OCI-LY3 (cell line): ENCODE results near the gene BNC1.

ENCODE experiments used
- H2AFZ ChIP-seq: fragments of 200-600, 300-600 bp; shearing (Covaris generic); 2 replicates; pipeline ENCODE4 v1.6.0; 2014; ENCODE audit warnings: antibody characterized with exemption, low read depth, low read length
- H3K27ac ChIP-seq: fragments of 200-600, 300-600 bp; sonication (generic); 2 replicates; pipeline ENCODE4 v1.5.1; 2014; ENCODE audit warnings: mild to moderate bottlenecking, low read length, moderate library complexity, mixed read lengths
- H3K27me3 ChIP-seq: fragments of 200-600, 300-600 bp; sonication (generic); 2 replicates; pipeline ENCODE4 v1.6.1; 2014; ENCODE audit warnings: low read depth, low read length, mixed read lengths
- H3K36me3 ChIP-seq: fragments of 200-600, 300-600 bp; sonication (generic); replicated peaks from 2 replicates; pipeline ENCODE3; 2014; ENCODE audit warnings: low read depth, low read length, mixed read lengths
- H3K4me1 ChIP-seq: fragments of 300-600, 200-600 bp; sonication (generic); 2 replicates; pipeline ENCODE4 v1.6.1; 2014; ENCODE audit warnings: low read length, mixed read lengths
- H3K4me2 ChIP-seq: fragments of 200-600, 300-600 bp; sonication (generic); 2 replicates; pipeline ENCODE4 v1.6.1; 2014; ENCODE audit warnings: low read length, mixed read lengths
- H3K4me3 ChIP-seq: fragments of 300-600, 200-600 bp; sonication (generic); 2 replicates; pipeline ENCODE4 v1.5.1; 2014; ENCODE audit warnings: antibody characterized with exemption, mild to moderate bottlenecking, low read length, moderate library complexity
- H3K79me2 ChIP-seq: fragments of 300-600, 200-600 bp; shearing (Covaris generic); 2 replicates; pipeline ENCODE4 v1.6.1; 2014; ENCODE audit warnings: mild to moderate bottlenecking, low read length, mixed read lengths
- H3K9ac ChIP-seq: fragments of 300-600, 200-600 bp; shearing (Covaris generic); 2 replicates; pipeline ENCODE4 v1.6.0; 2014; ENCODE audit warnings: mild to moderate bottlenecking, low read length, moderate library complexity
- H3K9me3 ChIP-seq: fragments of 200-600, 300-600 bp; shearing (Covaris generic); 2 replicates; pipeline ENCODE4 v1.6.1; 2014; ENCODE audit warnings: low read length, mixed read lengths; ENCODE audit not compliant: insufficient read depth
- H4K20me1 ChIP-seq: fragments of 200-600, 300-600 bp; sonication (generic); 2 replicates; pipeline ENCODE4 v1.6.1; 2016; ENCODE audit warnings: low read length, mixed read lengths; ENCODE audit not compliant: insufficient read depth
- EZH2phosphoT487 ChIP-seq: fragments of 200-600 bp; shearing (Covaris generic); IDR thresholded peaks from 2 replicates; pipeline ENCODE4 v1.6.1; 2018; ENCODE audit warnings: antibody characterized with exemption, mixed run types, low read depth
- TF ChIP-seq, protein P1 (sequence below): fragments of 200-600, 300-600 bp; sonication (generic); IDR thresholded peaks from 2 replicates; pipeline ENCODE4 v1.5.1; 2014; ENCODE audit warnings: antibody characterized with exemption, low read length, low read depth

Gene BNC1

GRCh38 chr15:83285284-83285978, 967 bp upstream of the BNC1 start:
- Histone ChIP-seq H3K27ac (no peak overlapping the region), H4K20me1 (no peaks in the 10 kb centered on the region), H3K9me3 (no peaks in the 10 kb centered on the region), H3K9ac (no peak overlapping the region), H3K4me2 (no peak overlapping the region), H2AFZ (no peak overlapping the region), H3K36me3 (no peaks in the 10 kb centered on the region), H3K4me3 (no peak overlapping the region), H3K27me3 (0 out of 2 replicates have a peak, but pooled peaks cover 2% of the 10 kb centered on the region), H3K79me2 (no peaks in the 10 kb centered on the region), H3K4me1 (no peaks in the 10 kb centered on the region)
- TF ChIP-seq, protein P1, sequence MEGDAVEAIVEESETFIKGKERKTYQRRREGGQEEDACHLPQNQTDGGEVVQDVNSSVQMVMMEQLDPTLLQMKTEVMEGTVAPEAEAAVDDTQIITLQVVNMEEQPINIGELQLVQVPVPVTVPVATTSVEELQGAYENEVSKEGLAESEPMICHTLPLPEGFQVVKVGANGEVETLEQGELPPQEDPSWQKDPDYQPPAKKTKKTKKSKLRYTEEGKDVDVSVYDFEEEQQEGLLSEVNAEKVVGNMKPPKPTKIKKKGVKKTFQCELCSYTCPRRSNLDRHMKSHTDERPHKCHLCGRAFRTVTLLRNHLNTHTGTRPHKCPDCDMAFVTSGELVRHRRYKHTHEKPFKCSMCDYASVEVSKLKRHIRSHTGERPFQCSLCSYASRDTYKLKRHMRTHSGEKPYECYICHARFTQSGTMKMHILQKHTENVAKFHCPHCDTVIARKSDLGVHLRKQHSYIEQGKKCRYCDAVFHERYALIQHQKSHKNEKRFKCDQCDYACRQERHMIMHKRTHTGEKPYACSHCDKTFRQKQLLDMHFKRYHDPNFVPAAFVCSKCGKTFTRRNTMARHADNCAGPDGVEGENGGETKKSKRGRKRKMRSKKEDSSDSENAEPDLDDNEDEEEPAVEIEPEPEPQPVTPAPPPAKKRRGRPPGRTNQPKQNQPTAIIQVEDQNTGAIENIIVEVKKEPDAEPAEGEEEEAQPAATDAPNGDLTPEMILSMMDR, result no peak
- no peak for TF ChIP-seq EZH2phosphoT487

DNA sequence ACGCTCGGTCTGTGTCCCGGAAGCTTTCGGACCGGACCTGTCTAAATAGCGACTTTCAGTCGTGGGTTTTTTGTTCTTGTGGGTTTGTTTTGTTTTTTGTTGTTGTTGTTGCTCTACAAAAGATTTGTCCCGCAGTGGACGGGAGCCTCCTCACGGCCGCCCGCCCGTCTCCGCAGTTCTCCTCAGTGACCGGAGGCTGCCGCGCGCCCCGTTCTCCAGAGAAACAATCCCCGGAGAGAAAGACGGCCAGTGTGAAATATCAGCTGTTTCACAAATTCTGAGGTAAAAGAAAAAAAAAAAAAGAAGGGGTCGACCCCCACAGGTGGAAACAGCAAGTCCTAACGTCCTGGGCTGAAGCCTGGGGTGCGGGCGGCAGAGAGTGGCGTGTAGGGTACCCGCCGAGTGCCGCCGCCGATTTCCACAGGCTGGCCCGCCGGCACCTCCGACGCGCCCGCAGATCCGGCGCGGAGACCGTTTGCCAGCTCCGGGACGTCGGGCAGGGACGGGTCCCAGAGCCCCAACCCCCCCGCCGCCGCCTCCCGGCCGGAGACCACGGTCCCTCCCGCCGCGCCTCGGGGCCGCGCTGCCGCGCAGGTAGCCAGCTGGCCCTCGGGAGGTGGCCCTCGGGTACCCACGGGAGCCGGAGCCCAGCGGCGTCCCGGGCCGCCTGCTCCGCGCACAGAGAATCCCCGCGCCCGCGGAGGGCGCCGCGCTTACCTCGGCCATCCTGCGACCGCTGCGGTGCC, 478 bp downstream of the BNC1 start:
- H3K27ac ChIP-seq, result no peak overlapping the region
- H3K36me3 ChIP-seq, result no peaks in the 10 kb centered on the region
- H3K27me3 ChIP-seq, result no peaks in the 10 kb centered on the region
- no peak overlapping the region for H2AFZ ChIP-seq
- no peak for TF ChIP-seq EZH2phosphoT487
- TF ChIP-seq, protein P1, result no peak
- H3K9me3 ChIP-seq, result no peaks in the 10 kb centered on the region
- H4K20me1 ChIP-seq, result no peaks in the 10 kb centered on the region
- no peak overlapping the region for H3K9ac ChIP-seq
- H3K4me1 ChIP-seq, result no peaks in the 10 kb centered on the region
- no peaks in the 10 kb centered on the region for H3K79me2 ChIP-seq
- no peak overlapping the region for H3K4me2 ChIP-seq
- H3K4me3 ChIP-seq, result no peak overlapping the region

GRCh38 chr15:83283138-83283812, 1.2 kb downstream of the BNC1 start:
- Histone ChIP-seq H4K20me1 (no peaks in the 10 kb centered on the region), H3K27ac (no peak overlapping the region), H2AFZ (no peak overlapping the region), H3K27me3 (peaks cover 1% of the 10 kb centered on the region; the same call in 1 of the 2 replicates), H3K4me3 (no peak overlapping the region), H3K4me2 (no peak overlapping the region), H3K9me3 (no peaks in the 10 kb centered on the region), H3K79me2 (no peaks in the 10 kb centered on the region), H3K9ac (no peak overlapping the region), H3K4me1 (no peaks in the 10 kb centered on the region), H3K36me3 (no peaks in the 10 kb centered on the region)
- TF ChIP-seq EZH2phosphoT487, result no peak
- TF ChIP-seq, protein P1, result no peak

GRCh38 chr15:83282776-83283137, 1.7 kb downstream of the BNC1 start:
- no peak overlapping the region for H3K27ac ChIP-seq
- peaks cover 5% of the 10 kb centered on the region; the same call in 1 of the 2 replicates for H3K27me3 ChIP-seq
- H3K79me2 ChIP-seq, result no peaks in the 10 kb centered on the region
- H3K9me3 ChIP-seq, result no peaks in the 10 kb centered on the region
- no peak overlapping the region for H3K4me2 ChIP-seq
- H4K20me1 ChIP-seq, result no peaks in the 10 kb centered on the region
- H2AFZ ChIP-seq, result no peak overlapping the region
- H3K4me3 ChIP-seq, result no peak overlapping the region
- TF ChIP-seq, protein P1, result no peak
- no peak for TF ChIP-seq EZH2phosphoT487
- H3K9ac ChIP-seq, result no peak overlapping the region
- no peaks in the 10 kb centered on the region for H3K36me3 ChIP-seq
- H3K4me1 ChIP-seq, result no peaks in the 10 kb centered on the region
